Measurements from ENCODE around the gene DAAM2.

- TF ChIP-seq CTCF (IDR thresholded peaks at IDR 0.05) (no peak), POLR2A (IDR thresholded peaks at IDR 0.05) (no peak)
Measured at GRCh38 chr6:39889229-39889628, 97.1 kb downstream of the DAAM2 start.

Measured in esophagus squamous epithelium (tissue), 4 donors.